Measurements from ENCODE around the gene ARGLU1.

The ARGLU1 gene

DNA sequence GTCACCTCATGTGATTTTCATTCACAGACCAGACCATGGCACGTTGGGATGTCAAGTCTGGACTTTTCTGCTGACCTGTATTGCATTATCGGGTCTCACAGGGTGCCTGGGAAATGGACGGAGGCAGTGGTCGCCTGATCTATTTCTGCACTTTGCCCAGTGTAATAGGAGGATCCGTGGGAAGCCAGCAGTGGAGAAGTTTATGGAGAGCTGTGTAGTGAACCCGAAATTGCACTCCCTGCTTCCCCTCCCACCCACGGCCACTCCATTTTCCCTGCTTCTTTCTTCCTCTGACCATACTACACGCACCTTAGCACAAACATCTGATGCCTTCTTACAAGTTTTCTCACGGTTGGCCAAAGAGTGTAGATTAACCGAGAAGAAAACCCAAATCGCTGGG lies 49.4 kb downstream of the ARGLU1 start:
- H3K4me3 ChIP-seq (ENCODE audit: insufficient read depth, low read length, poor library complexity, severe bottlenecking), result no peak overlapping the region
- H3K27me3 ChIP-seq (ENCODE audit: low read length), result no peaks in the 10 kb centered on the region
- H3K36me3 ChIP-seq (ENCODE audit: low read length), result no peaks in the 10 kb centered on the region
- H3K4me2 ChIP-seq (ENCODE audit: low read depth, low read length, poor library complexity, severe bottlenecking), result no peak overlapping the region
- no peak for TF ChIP-seq EZH2phosphoT487 (conservative IDR thresholded peaks at IDR 0.05; ENCODE audit: low read length)
- no peak for TF ChIP-seq CTCF (IDR thresholded peaks at IDR 0.05; ENCODE audit: insufficient read depth, low read length, poor library complexity, severe bottlenecking)
- H3K9me3 ChIP-seq (ENCODE audit: insufficient read depth, low read length), result no peaks in the 10 kb centered on the region
- H3K9ac ChIP-seq (ENCODE audit: low read length), result no peak overlapping the region
- H3K9me2 ChIP-seq (replicated peaks; ENCODE audit: insufficient read depth, low read length), result no peaks in the 10 kb centered on the region
- no peaks in the 10 kb centered on the region for H3K79me2 ChIP-seq (ENCODE audit: insufficient read depth, low read length)
- H4K20me1 ChIP-seq (ENCODE audit: low read depth, low read length), result no peaks in the 10 kb centered on the region
- no peak overlapping the region for H3K27ac ChIP-seq (ENCODE audit: low read depth, low read length)
- H2AFZ ChIP-seq (ENCODE audit: low read depth, low read length, severe bottlenecking), result no peak overlapping the region
- H3F3A ChIP-seq (ENCODE audit: insufficient read depth), result no peaks in the 10 kb centered on the region

DNA sequence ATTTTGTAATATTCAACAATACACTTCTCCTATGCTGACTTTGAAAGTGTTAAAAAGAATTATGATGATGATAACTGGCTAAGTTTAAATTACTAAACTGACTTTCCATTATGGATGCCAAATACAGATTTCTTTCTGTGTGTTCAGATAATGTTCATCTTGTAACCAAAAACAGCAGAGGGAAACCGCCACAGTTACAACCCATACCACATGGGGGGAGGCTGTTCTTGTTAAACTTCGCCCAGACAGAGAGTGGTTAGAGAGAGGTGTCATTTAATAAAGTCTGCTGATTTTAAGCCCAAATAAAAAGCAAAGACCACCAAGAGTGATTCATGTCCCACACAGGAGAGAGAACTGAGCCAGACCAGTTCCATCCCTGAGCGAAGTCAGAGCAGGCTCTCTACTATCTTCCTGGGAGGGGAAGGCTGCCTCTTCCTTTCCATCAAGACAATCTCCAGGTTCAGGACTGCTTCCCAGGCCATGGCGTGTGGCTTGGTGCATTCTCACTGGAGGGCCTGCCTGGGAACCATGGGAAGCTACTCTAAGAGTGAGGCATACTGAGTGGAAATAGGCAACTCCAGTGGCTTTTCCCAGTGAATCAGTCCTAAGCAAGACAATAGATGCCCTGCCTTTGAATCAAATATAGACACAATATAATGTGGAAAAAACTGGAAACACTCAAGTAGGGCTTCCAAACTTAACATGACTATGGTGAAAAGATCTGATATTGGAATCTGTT lies 50.7 kb downstream of the ARGLU1 start:
- Histone ChIP-seq H3K9ac (ENCODE audit: low read length) (no peak overlapping the region), H3K79me2 (ENCODE audit: insufficient read depth, low read length) (no peaks in the 10 kb centered on the region), H2AFZ (ENCODE audit: low read depth, low read length, severe bottlenecking) (no peak overlapping the region), H3K9me3 (ENCODE audit: insufficient read depth, low read length) (no peaks in the 10 kb centered on the region), H3K27me3 (ENCODE audit: low read length) (no peaks in the 10 kb centered on the region), H3K27ac (ENCODE audit: low read depth, low read length) (no peak overlapping the region), H3K9me2 (replicated peaks; ENCODE audit: insufficient read depth, low read length) (no peaks in the 10 kb centered on the region), H3K36me3 (ENCODE audit: low read length) (no peaks in the 10 kb centered on the region), H3K4me3 (ENCODE audit: insufficient read depth, low read length, poor library complexity, severe bottlenecking) (no peak overlapping the region), H4K20me1 (ENCODE audit: low read depth, low read length) (no peaks in the 10 kb centered on the region), H3F3A (ENCODE audit: insufficient read depth) (no peaks in the 10 kb centered on the region), H3K4me2 (ENCODE audit: low read depth, low read length, poor library complexity, severe bottlenecking) (no peak overlapping the region)
- no peak for TF ChIP-seq CTCF (IDR thresholded peaks at IDR 0.05; ENCODE audit: insufficient read depth, low read length, poor library complexity, severe bottlenecking)
- TF ChIP-seq EZH2phosphoT487 (conservative IDR thresholded peaks at IDR 0.05; ENCODE audit: low read length), result no peak

DNA sequence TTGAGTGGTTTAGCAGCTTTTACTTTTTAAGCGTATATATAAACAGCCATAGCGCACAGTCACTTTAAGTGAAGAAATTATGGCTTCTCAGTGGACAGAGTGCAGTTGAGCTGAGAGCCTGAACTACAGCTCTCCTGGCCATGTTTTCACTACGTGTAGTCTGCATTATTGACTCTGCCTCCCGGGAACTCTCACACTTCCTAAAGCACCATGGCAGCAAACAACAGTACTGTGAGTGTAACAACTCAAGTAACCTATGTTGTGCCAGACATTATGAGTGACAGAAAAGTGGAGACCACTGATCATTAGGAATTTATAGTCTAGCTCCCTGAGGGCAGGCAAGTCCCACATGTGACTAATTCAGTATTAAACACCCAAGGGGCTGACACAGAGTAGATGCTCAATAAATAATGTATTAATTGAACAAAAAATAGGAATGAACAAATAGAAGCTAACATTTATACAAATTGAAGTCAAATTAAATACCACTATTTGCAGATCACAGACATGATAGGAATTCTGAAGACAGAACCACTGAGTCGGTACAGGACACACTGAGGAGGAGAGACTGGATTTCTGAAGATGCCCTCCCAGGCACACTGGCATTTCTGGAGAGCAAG lies 52.2 kb downstream of the ARGLU1 start:
- no peak overlapping the region for H3K9ac ChIP-seq (ENCODE audit: low read length)
- no peak overlapping the region for H3K27ac ChIP-seq (ENCODE audit: low read depth, low read length)
- no peak for TF ChIP-seq CTCF (IDR thresholded peaks at IDR 0.05; ENCODE audit: insufficient read depth, low read length, poor library complexity, severe bottlenecking)
- TF ChIP-seq EZH2phosphoT487 (conservative IDR thresholded peaks at IDR 0.05; ENCODE audit: low read length), result no peak
- H3K79me2 ChIP-seq (ENCODE audit: insufficient read depth, low read length), result no peaks in the 10 kb centered on the region
- no peaks in the 10 kb centered on the region for H3K36me3 ChIP-seq (ENCODE audit: low read length)
- H3K4me3 ChIP-seq (ENCODE audit: insufficient read depth, low read length, poor library complexity, severe bottlenecking), result no peak overlapping the region
- no peaks in the 10 kb centered on the region for H3K9me2 ChIP-seq (replicated peaks; ENCODE audit: insufficient read depth, low read length)
- H4K20me1 ChIP-seq (ENCODE audit: low read depth, low read length), result no peaks in the 10 kb centered on the region
- H3K9me3 ChIP-seq (ENCODE audit: insufficient read depth, low read length), result no peaks in the 10 kb centered on the region
- no peak overlapping the region for H3K4me2 ChIP-seq (ENCODE audit: low read depth, low read length, poor library complexity, severe bottlenecking)
- H3K27me3 ChIP-seq (ENCODE audit: low read length), result no peaks in the 10 kb centered on the region
- no peak overlapping the region for H2AFZ ChIP-seq (ENCODE audit: low read depth, low read length, severe bottlenecking)
- no peaks in the 10 kb centered on the region for H3F3A ChIP-seq (ENCODE audit: insufficient read depth)
